CD4-positive, alpha-beta T cell treated with Interleukin-21 for 1 hour (primary cell): Measurements from ENCODE around the gene RNF182.
"Not testable (repeated sequence)": the region's sequence is repeated elsewhere in the genome, so short reads cannot be mapped to it uniquely, and the experiment has no call there.

Source experiments
- DNase-seq: peaks from one replicate; pipeline ENCODE4 v3.0.0-alpha.2; 2020

The RNF182 gene

DNA sequence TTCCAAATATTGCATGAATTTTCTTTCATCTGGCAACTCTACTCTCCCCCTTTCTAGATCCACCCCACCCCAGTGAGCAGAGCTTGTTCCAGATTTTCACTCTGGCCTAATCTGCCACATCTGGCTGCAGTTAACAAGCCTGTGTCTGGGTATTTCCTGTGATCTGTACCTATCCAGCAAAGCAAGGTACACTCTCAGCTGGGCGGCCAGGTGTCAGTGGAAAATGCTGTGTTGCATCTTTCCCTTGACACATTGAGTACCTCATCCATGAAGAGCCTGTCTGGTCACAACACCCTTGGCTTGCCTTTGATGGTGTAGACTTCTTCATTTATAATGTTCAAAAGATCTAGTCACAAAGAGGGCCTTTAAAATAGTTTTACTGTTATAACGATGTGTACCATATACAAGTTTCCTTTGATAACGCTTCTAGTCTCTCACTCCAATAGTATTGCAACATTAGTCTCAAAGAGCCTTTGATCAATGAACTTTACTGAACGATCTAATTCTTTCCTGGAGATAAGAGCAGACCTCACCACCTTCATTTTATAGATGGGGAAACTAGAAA is 6.0 kb upstream of the RNF182 start:
- DNase-seq, result no peak

- DNase-seq, result no peak
Measured at GRCh38 chr6:13919861-13920260, 4.9 kb upstream of the RNF182 start.

- no peak for DNase-seq
Measured at GRCh38 chr6:13920552-13920951, 4.2 kb upstream of the RNF182 start.

DNA sequence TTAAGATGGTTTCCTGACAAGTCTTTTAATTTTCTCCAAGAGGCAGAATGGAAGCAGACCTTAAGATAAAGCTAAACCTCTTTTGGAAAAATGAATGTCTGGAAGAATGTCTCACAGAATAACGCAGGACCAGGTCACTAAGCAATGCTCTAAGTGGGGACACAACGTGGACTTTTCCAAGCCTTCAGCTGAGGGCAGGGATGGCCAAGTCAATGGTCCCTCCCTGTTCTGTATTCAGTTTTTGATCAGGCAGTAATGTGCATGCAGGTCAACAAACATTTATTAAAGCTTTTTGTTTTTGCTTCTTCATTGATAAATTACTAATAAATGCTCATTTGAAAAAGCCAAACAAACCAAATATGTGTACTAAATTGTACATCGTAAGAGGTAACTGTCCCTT is 2.0 kb upstream of the RNF182 start:
- DNase-seq, result no peak

- no peak for DNase-seq
Measured at GRCh38 chr6:13923527-13924145, 1.1 kb upstream of the RNF182 start.

DNA sequence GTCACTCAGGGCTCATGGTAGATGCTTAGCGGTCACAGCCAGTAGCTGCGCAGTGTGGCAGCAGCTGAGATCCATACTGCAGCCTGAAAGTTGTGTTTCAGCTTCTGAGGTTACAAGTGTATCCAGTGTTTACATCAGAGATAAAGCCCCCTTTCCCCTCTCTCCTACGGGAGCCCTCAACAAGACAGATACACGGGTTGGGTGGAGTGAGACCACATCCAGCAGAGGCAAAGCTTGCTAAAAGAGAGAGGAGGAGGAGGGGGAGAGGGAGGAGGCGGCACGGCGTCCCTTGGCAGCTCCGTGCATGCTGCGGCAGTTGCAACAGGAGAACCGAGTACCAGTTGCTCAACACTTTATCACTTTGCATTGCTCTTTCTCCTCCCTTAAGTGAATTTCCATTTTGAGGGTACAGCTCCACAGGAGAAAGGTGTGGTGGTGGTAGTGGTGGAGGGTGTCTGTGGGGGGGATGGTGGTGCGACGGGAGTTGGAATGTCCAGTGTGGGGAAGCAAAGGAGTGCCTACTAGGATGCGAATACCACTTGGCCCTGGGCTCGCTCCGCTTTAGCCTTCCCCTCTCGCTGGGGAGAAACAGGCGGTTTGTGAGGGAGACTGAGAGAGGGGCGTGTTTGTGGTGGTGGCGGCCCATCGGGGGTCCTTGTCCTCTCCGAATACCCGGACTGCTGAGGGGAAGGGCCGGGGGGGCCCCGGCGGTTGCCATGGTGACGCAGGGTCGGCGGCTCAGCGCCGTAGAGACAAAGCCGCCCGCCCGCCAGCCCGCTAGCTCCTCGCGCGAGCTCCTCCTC is 405 bp upstream of the RNF182 start:
- DNase-seq, result peak; percentile 40

DNA sequence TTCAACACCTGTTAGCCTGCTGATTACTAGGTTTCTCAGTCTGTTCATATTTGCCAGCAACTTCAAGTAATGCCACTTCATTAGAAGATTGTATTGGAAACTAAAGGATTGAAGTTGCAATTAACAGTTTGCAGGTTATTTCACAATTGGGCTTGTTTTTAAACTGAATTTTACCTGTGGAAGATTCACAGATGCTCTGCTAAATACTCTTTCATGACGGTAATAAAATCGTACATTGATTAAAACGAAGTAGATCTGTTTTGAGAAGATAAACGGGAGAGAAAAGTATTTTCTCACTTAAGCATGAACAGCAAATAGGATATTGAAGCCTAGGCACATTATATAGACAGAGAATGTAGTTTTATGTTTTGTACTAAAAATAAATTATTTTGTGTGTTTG is 1.6 kb downstream of the RNF182 start:
- no peak for DNase-seq

DNA sequence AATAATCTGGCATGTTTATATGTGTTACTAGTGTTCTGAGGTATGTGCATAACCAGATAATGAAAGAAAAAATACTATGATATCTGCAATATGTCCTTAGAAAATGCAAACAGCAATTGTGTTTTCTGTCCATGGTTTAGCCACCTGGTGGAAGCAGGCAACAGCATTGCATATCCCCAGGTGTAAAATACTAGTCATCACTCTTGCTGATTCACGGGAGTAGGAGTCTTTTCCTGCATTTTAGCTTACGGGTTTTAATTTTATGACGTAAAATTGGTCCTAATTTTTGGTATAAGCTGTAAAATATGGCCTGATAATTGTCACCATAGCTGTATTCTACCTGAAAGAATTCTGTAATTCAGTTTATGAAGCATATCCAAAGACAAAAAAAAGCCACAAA is 2.5 kb downstream of the RNF182 start:
- no peak for DNase-seq

DNA sequence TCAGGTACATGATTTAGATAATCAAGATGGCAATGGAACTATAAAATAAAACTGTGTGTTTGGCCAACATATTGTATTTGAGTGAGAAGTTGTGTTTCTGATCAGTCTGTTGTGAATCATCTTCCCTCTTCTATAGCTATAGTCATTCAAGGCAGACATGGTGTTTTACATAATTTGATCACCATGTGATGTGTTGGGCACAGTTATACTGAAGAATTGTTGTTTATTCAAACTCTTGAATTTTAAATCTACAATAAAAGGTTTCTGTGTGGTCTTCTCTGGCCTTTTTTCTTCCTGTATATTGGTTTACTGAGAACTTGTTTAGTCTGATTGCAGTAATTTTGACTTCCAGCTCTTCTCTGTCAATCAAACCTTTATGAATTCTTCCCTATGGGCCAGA is 4.4 kb downstream of the RNF182 start:
- DNase-seq, result no peak

DNA sequence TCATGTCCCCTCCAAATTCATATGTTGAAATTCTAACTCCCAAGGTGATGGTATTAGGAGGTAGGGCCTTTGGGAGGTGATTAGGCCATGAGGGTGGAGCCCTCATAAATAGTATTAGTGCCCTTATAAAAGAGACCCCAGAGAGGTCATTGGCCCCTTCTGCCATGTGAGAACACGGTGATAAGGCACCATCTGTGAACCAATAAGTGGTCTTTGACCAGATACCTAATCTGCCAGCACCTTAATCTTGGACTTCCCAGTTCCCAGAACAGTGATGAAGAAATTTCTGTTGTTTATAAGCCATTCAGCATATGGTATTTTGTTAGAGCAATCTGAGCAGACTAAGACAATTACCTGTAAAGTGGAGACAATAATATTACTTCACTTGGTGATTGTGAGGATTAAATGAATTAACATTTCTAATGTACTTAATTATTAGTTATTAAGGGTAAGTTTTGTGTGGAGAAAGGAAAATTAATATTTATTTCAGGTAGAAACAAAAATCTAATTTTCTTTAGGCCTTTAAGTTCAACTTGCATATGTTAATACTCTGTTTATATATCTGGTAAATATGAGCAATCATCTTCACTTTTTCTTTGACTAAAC is 7.1 kb downstream of the RNF182 start:
- no peak for DNase-seq

DNA sequence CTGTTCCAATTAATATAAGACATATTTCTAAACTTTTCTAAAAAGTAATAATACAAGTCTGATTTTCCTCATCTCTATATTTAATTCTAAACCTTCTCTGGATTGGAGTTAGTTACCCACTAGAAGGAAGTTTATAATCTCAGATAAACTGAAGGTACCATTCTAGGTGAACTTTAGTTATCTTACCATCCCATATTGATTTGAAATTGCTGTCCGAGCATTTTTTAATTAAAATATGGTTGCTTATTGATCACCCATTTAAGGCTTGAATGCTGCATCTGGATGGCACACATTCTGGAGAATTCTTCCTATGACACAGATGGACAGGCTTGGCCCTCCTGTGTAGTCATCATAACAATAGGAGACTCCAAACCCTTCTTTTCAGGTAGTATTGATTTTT is 8.0 kb downstream of the RNF182 start:
- DNase-seq, result no peak

GRCh38 chr6:13934721-13935120 is 10.0 kb downstream of the RNF182 start:
- no peak for DNase-seq

DNA sequence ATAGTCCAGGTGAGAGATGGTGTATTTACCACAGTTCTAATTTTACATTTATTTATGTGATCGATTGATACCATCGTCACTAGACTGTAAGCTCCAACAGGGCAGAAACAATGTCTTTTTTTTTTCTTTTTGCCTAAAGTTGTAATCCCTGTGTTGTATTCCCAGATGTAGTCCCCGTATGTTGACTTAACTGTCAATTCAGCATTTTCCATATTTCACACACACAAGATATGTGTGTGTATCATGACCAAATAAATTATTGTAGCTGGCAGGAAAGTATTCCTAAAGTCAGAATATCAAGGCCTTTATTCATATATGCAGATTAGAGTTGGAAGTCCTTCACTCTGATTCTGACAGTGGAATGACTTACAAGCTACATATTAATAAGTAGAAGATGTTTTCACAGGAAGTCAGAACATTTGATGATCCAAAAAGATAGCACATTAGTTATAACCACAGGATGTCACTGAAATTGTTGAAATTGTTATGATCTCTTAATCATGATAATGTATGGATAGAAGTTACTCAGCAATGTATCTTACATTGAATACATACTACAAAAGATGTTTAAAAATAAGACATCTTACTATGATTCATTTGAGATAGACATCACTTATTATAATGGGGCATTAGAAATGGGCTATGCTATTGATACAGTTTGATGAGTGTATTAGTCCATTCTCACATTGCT is 10.6 kb downstream of the RNF182 start:
- DNase-seq, result no peak

DNA sequence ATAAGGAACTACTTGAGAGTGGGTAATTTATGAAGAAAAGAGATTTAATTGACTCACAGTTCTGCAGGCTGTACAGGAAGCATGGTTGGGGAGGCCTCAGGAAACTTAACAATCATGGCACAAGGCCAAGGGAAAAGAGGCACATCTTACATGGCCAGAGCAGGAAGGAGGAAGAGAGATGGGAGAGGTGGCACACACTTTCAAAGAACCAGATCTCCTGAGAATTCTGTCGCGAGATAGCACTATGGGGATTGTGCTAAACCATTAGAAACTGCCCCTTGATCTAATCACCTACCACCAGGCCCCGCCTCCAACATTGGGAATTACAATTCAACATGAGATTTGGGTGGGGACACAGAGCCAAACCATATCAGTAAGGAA is 11.1 kb downstream of the RNF182 start:
- not testable (repeated sequence) for DNase-seq

- no peak for DNase-seq
Measured at GRCh38 chr6:13941902-13942301, 17.1 kb downstream of the RNF182 start.

DNA sequence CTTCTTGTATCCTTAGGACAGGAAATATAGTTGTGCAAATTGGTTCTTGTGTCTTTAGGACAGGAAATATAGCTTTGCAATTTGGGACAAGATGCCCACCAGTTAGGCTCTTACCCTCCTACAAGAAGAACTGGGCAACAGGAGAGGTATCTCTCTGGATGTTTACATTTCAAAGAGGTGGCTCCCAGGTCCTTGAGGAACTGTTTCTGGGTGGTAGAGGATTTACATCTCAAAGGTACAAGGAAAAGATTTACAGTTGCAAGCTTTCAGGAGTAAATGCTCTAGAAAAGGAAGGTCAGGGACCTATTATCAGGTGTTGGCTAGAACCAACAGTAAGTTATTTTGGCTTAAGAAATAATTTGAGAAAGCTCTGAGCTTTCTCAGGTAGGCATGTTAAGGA is 19.2 kb downstream of the RNF182 start:
- DNase-seq, result no peak

DNA sequence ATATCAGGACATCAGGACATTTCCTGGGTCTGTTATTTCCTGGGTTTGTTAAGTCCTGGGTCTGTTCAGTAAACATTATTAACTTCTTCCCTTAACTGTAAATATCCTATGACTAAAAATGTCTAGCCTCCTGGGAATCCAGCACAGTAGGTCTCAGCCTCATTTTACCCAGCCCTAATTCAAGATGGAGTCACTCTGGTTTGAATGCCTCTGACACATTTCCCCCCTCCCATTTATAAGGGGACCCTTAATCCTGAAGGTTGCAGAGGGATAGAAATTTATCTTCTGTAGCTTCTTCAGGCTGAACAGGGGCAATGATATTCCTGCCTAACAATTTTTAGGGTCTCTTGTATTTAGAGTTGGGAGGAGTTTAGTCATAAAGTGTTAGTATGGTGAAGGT is 21.8 kb downstream of the RNF182 start:
- no peak for DNase-seq

GRCh38 chr6:13947611-13948178 is 22.9 kb downstream of the RNF182 start:
- no peak for DNase-seq

DNA sequence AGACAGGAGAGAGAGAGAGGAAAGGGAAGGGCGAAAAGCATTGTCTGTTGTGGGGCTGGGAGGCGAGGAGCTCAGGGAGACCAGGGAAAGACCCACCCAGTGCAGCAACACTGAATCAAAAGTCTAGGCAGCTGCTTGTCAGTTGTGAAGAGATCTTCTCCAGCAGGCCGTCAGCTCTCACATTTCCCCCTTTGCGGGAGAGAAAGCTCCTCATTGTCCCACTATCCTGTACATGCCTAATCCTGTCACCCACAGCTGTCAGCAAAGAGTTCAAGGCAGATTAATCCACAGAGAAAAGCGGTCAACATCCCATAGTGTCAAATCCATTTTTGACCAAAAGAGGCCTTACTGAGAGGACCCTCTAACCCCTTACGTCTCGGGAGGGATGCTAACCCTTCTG is 27.3 kb downstream of the RNF182 start:
- DNase-seq, result no peak

DNA sequence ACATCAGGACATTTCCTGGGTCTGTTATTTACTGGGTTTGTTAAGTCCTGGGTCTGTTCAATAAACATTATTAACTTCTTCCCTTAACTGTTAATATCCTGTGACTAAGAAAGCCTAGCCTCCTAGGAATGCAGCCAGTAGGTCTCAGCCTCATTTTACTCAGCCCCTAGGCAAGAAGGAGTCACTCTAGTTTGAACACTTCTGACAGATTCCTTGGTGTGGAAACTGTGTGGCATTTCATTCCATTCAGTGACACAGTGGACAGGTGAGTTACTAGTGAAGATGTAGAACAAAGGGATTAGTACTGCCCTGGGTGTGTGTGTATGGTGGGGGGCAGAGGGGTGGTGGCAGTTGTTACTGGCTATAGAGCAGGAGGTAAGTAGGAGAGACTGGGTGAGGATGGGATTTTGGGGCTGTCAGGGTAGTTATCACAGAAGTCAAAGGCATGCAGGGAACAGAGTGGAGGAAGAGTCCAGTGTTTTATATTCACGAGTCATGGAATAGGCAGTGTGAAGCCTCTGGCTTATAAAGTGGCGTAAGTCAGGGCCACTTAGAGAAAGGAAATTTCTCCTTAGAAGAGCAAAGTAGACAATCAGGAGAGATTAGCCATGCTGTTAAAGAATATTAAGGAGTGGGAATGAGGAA is 28.4 kb downstream of the RNF182 start:
- DNase-seq, result no peak

DNA sequence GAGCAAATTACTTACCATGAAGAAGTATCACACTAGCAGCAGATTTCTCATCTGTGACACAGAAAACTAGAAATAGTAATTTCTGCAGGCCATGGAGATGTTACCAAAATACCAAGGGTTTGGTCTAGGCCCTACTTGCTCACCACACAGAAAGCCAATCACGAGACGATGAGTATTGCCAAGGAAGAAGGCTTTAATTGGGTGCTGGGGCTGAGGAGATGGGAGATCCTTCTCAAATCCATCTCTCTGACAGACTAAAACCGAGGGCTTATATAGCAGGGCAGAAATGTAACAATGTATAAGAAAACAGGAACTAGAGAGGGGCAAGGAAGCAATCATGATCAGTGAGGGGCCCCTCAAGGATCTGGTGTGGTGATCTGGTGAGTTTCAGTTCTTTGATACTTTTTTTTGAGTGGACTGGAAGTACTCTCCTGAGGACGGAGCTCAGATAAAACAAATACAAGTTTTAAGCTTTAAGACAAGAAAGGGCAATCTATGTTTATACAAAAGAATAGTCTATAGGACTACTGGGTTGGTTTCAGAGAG is 40.9 kb downstream of the RNF182 start:
- no peak for DNase-seq

GRCh38 chr6:13971303-13971702 is 46.6 kb downstream of the RNF182 start:
- no peak for DNase-seq
